Heart left ventricle (tissue), 16 donors: ENCODE results near the gene USE1. TPM values are rescaled to one million over a fixed set of nuclear protein-coding genes. Genes with fewer than 3 reads are reported as not detected.

Experiments used
- ATAC-seq, 4 donors: fragments of 200-7000 bp; cut with Tn5 transposase; one replicate each; pipeline ENCODE4 v1.9.1; 2020 to 2022; ENCODE audit warnings: moderate library complexity in 4 of 4, mild to moderate bottlenecking in 3 of 4, moderate number of reproducible peaks in 1 of 4
- DNase-seq, 5 donors: peaks; one replicate each; pipeline ENCODE4 v3.0.0-alpha.2; 2020
- H3K27ac ChIP-seq, 12 donors: fragments of 200-600 bp; sonication (generic) in 4 of 12; one replicate each; pipeline versions ENCODE4 v1.5.0 to v1.8.0; 2016 to 2022; ENCODE audit warnings: mild to moderate bottlenecking in 2 of 12
- H3K27me3 ChIP-seq, 9 donors: fragments of 200-600 bp; sonication (generic) in 2 of 9; one replicate each; pipeline versions ENCODE4 v1.5.1 to v1.8.0; 2016 to 2022; ENCODE audit warnings: mild to moderate bottlenecking in 3 of 9
- H3K36me3 ChIP-seq, 9 donors: fragments of 200-600 bp; sonication (generic) in 2 of 9; one replicate each; pipeline versions ENCODE4 v1.5.0 to v1.8.0; 2018 to 2022; ENCODE audit warnings: mild to moderate bottlenecking in 2 of 9
- H3K4me1 ChIP-seq, 12 donors: fragments of 200-600 bp; sonication (generic) in 4 of 12; one replicate each; pipeline versions ENCODE4 v1.5.0 to v1.8.0; 2016 to 2022; ENCODE audit warnings: mild to moderate bottlenecking in 3 of 12
- H3K4me3 ChIP-seq, 12 donors: fragments of 200-600 bp; sonication (generic) in 4 of 12; one replicate each; pipeline versions ENCODE4 v1.5.0 to v1.8.0; 2017 to 2022; ENCODE audit warnings: mild to moderate bottlenecking in 9 of 12, moderate library complexity in 4 of 12
- H3K9me3 ChIP-seq, 12 donors: fragments of 200-600 bp; sonication (generic) in 4 of 12; one replicate each; pipeline versions ENCODE4 v1.5.0 to v1.8.0; 2016 to 2022; ENCODE audit warnings: mild to moderate bottlenecking in 1 of 12
- POLR2A ChIP-seq, 2 donors: fragments of 450-650 bp; IDR thresholded peaks; one replicate each; pipeline ENCODE4 v1.6.1; 2017; ENCODE audit warnings: antibody characterized with exemption in 2 of 2, mild to moderate bottlenecking in 2 of 2, moderate library complexity in 2 of 2
- WGBS, 4 donors: extraction: QIAGEN DNeasy Blood & Tissue Kit in 2 of 4; methylation state at CpG; one replicate each; pipeline versions ENCODE4 v1.1.5 to v1.1.7; 2013 to 2018; 5-methylcytosine and 5-hydroxymethylcytosine counted together
- intact Hi-C, 10 donors: fragments of 100-400 bp; cut with DNase I; formaldehyde crosslinking; loops; one replicate each; pipeline versions ENCODE4 v1.11.1 to v1.14.2; 2022
- polyA plus RNA-seq, 2 donors: library from polyadenylated mRNA; stranded (reverse); fragments of 200-250 nt; gene quantifications; one replicate each; pipeline ENCODE4 v1.2.3, GENCODE V29; 2013
- total RNA-seq, 9 donors: library from RNA; depleted of rRNA in 2 of 9; stranded (reverse); fragments of >200 nt in 2 of 9; fragmentation: NEBNext Ultra II Directional in 3 of 9; extraction: Animal tissue kit (Norgen Biotek cat#: 25700) in 3 of 9; gene quantifications; one replicate each; pipeline versions ENCODE4 v1.1.0 to v1.2.4, GENCODE V29; 2016 to 2023
- TF ChIP-seq, protein P1 (sequence below), 12 donors: fragments of 200-600 bp; sonication (generic) in 4 of 12; IDR thresholded peaks; one replicate each; pipeline versions ENCODE4 v1.5.0 to v1.8.0; 2018 to 2022; ENCODE audit warnings: antibody characterized with exemption in 12 of 12, mild to moderate bottlenecking in 5 of 12
- donor health status: ischemic (EF 13 %, LVEDD 7.1; RV severe dilation, severe dysfunction).
- donor health status: healthy with polysubstance abuse.
- donor health status: DM: no; HTN: yes; CAD: no.
- donor health status: DM: no; HTN: no; CAD: no.
- donor health status: ischemic (EF 25% LVEDD 6.9; RV normal size, moderate dysfunction).
- donor health status: ischemic (EF 25% LVEDD 5.7; RV mildly dilated, moderate dysfunction).
- donor health status: healthy.
- donor health status: DM: yes; HTN: yes; CAD: no.
- donor health status: ischemic (EF 35%, LVEDD 5.7; RV mildly dilated, moderate dysfunction).
- donor health status: nonischemic (EF 11% LVEDD 7.7; RV severe dilation, severe dysfunction).
- donor health status: DM: yes; HTN: yes; CAD: no.
- donor health status: PGD.
- donor health status: ischemic (EF 29% LVEDD 5.4; RV normal size, mild dysfunction).
- donor health status: nonischemic (EF 23%, LVEDD 6.1; RV moderate dilation, normal function).

USE1 gene
- total and polyA plus RNA-seq, 11 donors = 22.5 to 69.6 (median 26.7) TPM

- Histone ChIP-seq H3K4me3 (peak overlapping the region; percentile 38 to 83 (median 78)), H3K27ac (peak overlapping the region; percentile 90 to 97 (median 94)), H3K4me1 (peaks cover 0 to 19% (median 11%) of the 10 kb centered on the region in 12 donors), H3K36me3 (peaks cover 0 to 67% (median 53%) of the 10 kb centered on the region in 9 donors), H3K9me3 (no peaks in the 10 kb centered on the region), H3K27me3 (no peaks in the 10 kb centered on the region)
- 27 to 33% (median 33%) methylated on average over 16 of the region's 16 CpGs for WGBS, 4 donors
- intact Hi-C loops = loop anchor here in 4 of 10 donors (2.0 to 10.0 kb wide), 4 partner anchors 48 to 137 kb away; partner anchors contain the start of genes USHBP1 (in 2 of the 4), ANKLE1 (in 1 of the 4), BABAM1 (in 1 of the 4) and HAUS8 (in 1 of the 4)
- ATAC-seq (no peak), DNase-seq (no peak)
- TF ChIP-seq POLR2A (IDR thresholded peaks at IDR 0.05) = no peak
- TF ChIP-seq, protein P1, sequence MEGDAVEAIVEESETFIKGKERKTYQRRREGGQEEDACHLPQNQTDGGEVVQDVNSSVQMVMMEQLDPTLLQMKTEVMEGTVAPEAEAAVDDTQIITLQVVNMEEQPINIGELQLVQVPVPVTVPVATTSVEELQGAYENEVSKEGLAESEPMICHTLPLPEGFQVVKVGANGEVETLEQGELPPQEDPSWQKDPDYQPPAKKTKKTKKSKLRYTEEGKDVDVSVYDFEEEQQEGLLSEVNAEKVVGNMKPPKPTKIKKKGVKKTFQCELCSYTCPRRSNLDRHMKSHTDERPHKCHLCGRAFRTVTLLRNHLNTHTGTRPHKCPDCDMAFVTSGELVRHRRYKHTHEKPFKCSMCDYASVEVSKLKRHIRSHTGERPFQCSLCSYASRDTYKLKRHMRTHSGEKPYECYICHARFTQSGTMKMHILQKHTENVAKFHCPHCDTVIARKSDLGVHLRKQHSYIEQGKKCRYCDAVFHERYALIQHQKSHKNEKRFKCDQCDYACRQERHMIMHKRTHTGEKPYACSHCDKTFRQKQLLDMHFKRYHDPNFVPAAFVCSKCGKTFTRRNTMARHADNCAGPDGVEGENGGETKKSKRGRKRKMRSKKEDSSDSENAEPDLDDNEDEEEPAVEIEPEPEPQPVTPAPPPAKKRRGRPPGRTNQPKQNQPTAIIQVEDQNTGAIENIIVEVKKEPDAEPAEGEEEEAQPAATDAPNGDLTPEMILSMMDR (IDR thresholded peaks at IDR 0.05) = no peak
Observed at GRCh38 chr19:17214508-17215126, 540 bp upstream of the USE1 start.

DNA sequence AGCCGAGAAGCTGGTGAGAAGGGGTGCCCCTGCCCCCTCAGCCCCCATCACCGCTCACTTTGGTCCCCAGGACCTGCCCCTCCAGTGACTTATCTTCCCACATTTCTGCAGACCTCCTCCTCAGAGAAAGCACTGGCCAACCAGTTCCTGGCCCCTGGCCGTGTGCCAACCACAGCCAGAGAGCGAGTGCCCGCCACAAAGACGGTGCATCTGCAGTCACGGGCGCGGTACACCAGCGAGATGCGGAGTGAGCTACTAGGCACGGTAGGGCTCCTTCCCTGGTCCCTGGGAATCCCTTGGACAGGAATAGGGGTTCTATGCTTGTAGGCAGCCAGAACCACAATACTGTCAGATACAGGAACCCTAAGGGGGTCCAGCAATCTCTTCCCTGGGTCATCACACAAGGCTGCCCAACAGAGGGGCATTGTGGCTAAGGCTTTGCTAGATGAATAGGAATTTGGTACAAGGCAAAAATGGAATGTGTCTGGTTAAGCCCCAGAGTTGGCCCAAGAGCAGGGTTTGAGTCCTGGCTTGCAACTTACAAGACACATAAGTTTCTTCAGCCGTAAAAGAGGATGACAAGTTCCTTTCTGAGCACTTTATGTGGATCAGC is 1.0 kb downstream of the USE1 start:
- Histone ChIP-seq H3K36me3 (peaks cover 0 to 52% (median 42%) of the 10 kb centered on the region in 9 donors), H3K4me1 (peaks cover 0 to 26% (median 11%) of the 10 kb centered on the region in 12 donors), H3K27ac (peak overlapping the region in 10 of 12 donors; percentile 90 to 96 (median 94)), H3K27me3 (no peaks in the 10 kb centered on the region), H3K4me3 (peak overlapping the region in 9 of 12 donors; percentile 64 to 83 (median 80)), H3K9me3 (no peaks in the 10 kb centered on the region)
- intact Hi-C loops = loop anchor here in 3 of 10 donors (5.0 to 10.0 kb wide), 3 partner anchors 46 to 139 kb away; partner anchors contain the start of genes USHBP1 (in 2 of the 3), ANKLE1 (in 1 of the 3), HAUS8 (in 1 of the 3) and MYO9B (in 1 of the 3)
- ATAC-seq (no peak), DNase-seq (no peak)
- TF ChIP-seq, protein P1 (IDR thresholded peaks at IDR 0.05) = no peak
- no peak for TF ChIP-seq POLR2A (IDR thresholded peaks at IDR 0.05)
- 86 to 89% (median 88%) methylated on average over 13 of the region's 13 CpGs for WGBS, 4 donors

GRCh38 chr19:17219286-17219685 is 4.1 kb downstream of the USE1 start:
- Histone ChIP-seq H3K27me3 (no peaks in the 10 kb centered on the region), H3K36me3 (peaks cover 0 to 30% (median 20%) of the 10 kb centered on the region in 9 donors), H3K4me3 (no peak overlapping the region), H3K4me1 (peaks cover 0 to 26% (median 11%) of the 10 kb centered on the region in 12 donors), H3K27ac (no peak overlapping the region), H3K9me3 (no peaks in the 10 kb centered on the region)
- WGBS, 4 donors = 97 to 98% (median 98%) methylated on average over 8 of the region's 8 CpGs
- DNase-seq (no peak), ATAC-seq (no peak)
- TF ChIP-seq, protein P1 (IDR thresholded peaks at IDR 0.05) = no peak
- no peak for TF ChIP-seq POLR2A (IDR thresholded peaks at IDR 0.05)
- intact Hi-C loops = loop anchor here in 3 of 10 donors (5.0 to 10.0 kb wide), 3 partner anchors 43 to 142 kb away; partner anchors contain the start of genes USHBP1 (in 2 of the 3), ANKLE1 (in 1 of the 3), HAUS8 (in 1 of the 3) and MYO9B (in 1 of the 3)
